ENCODE measurements around the gene AKR1C3. TPM values are rescaled to one million over a fixed set of nuclear protein-coding genes. Genes with fewer than 3 reads are reported as not detected.

Gene AKR1C3
- total RNA-seq, 1 donor from 2014 or later = 0.49 TPM

DNA sequence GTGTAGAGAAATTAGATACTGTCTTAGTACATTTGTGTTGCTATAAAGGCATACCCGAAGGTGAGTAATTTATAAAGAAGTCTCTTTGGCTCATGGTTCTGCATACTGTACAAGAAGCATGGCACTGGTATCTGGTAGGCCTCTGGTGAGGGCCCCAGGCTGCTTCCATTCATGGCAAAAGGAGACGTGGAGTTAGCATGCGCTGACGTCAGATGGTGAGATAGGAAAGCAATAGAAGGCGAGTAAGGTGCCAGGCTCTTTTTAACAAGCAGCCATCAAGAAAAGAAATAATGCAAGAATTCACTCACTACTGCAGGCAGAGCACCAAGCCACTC, 52.7 kb downstream of the AKR1C3 start:
- H3K4me3 Mint-ChIP-seq (ENCODE audit: unreplicated experiment) = no peak overlapping the region
- peaks cover 2% of the 10 kb centered on the region for H3K9me3 Mint-ChIP-seq (ENCODE audit: unreplicated experiment)
- DNase-seq = no peak
- no peaks in the 10 kb centered on the region for H3K4me1 Mint-ChIP-seq (ENCODE audit: low read depth, unreplicated experiment)
- peaks cover 5% of the 10 kb centered on the region for H3K36me3 Mint-ChIP-seq (ENCODE audit: unreplicated experiment)
- no peaks in the 10 kb centered on the region for H3K27me3 Mint-ChIP-seq (ENCODE audit: unreplicated experiment)
- no peak overlapping the region for H3K27ac Mint-ChIP-seq (ENCODE audit: unreplicated experiment)
- TF ChIP-seq, protein P1, sequence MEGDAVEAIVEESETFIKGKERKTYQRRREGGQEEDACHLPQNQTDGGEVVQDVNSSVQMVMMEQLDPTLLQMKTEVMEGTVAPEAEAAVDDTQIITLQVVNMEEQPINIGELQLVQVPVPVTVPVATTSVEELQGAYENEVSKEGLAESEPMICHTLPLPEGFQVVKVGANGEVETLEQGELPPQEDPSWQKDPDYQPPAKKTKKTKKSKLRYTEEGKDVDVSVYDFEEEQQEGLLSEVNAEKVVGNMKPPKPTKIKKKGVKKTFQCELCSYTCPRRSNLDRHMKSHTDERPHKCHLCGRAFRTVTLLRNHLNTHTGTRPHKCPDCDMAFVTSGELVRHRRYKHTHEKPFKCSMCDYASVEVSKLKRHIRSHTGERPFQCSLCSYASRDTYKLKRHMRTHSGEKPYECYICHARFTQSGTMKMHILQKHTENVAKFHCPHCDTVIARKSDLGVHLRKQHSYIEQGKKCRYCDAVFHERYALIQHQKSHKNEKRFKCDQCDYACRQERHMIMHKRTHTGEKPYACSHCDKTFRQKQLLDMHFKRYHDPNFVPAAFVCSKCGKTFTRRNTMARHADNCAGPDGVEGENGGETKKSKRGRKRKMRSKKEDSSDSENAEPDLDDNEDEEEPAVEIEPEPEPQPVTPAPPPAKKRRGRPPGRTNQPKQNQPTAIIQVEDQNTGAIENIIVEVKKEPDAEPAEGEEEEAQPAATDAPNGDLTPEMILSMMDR (IDR thresholded peaks at IDR 0.05; ENCODE audit: partially characterized antibody, unreplicated experiment) = no peak

DNA sequence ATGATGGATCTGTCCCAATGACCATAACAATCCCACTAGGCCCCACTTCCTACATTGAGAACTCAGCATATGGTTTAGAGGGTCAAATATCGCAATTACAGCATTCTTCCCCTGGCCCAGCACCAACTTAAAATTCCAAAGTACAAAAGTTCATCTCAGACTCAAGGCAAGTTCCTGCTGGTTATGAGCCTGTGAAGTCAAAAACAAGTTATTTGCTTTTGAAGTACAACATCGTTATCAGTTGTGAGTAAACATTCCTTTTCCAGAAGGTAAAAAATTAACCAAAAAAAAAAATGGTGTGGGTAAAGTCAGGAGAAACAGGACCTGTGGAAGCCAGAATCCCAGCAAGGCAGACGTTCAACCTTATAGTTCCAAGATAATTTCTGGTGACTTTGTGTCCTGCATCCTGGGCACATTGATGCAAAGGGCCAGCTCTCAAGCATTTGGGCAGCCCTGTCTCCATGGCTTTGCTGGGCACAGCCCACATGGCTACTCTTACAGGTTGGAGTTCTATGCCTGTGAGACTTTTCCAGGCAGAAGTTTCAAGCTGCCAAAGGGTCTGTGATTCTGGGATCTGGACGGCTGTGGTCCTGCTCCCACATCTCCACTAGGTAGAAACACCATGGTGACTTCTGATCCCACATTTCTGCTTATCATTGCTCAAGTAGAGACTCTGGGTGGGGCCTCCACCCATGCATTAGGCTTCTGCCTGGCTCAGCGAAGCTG, 53.2 kb downstream of the AKR1C3 start:
- DNase-seq = no peak
- Mint-ChIP-seq H3K27ac (ENCODE audit: unreplicated experiment) (no peak overlapping the region), H3K27me3 (ENCODE audit: unreplicated experiment) (no peaks in the 10 kb centered on the region), H3K4me3 (ENCODE audit: unreplicated experiment) (no peak overlapping the region), H3K9me3 (ENCODE audit: unreplicated experiment) (peaks cover 2% of the 10 kb centered on the region), H3K4me1 (ENCODE audit: low read depth, unreplicated experiment) (no peaks in the 10 kb centered on the region), H3K36me3 (ENCODE audit: unreplicated experiment) (peaks cover 5% of the 10 kb centered on the region)
- TF ChIP-seq, protein P1 (IDR thresholded peaks at IDR 0.05; ENCODE audit: partially characterized antibody, unreplicated experiment) = no peak

- Mint-ChIP-seq H3K4me1 (ENCODE audit: low read depth, unreplicated experiment) (no peaks in the 10 kb centered on the region), H3K27me3 (ENCODE audit: unreplicated experiment) (no peaks in the 10 kb centered on the region), H3K36me3 (ENCODE audit: unreplicated experiment) (peaks cover 5% of the 10 kb centered on the region), H3K9me3 (ENCODE audit: unreplicated experiment) (peaks cover 2% of the 10 kb centered on the region), H3K27ac (ENCODE audit: unreplicated experiment) (no peak overlapping the region), H3K4me3 (ENCODE audit: unreplicated experiment) (no peak overlapping the region)
- no peak for DNase-seq
- TF ChIP-seq, protein P1 (IDR thresholded peaks at IDR 0.05; ENCODE audit: partially characterized antibody, unreplicated experiment) = no peak
These were observed 53.9 kb downstream of the AKR1C3 start for GRCh38 chr10:5147981-5148677.

- Mint-ChIP-seq H3K4me3 (ENCODE audit: unreplicated experiment) (no peak overlapping the region), H3K4me1 (ENCODE audit: low read depth, unreplicated experiment) (no peaks in the 10 kb centered on the region), H3K27ac (ENCODE audit: unreplicated experiment) (no peak overlapping the region), H3K36me3 (ENCODE audit: unreplicated experiment) (peaks cover 9% of the 10 kb centered on the region), H3K9me3 (ENCODE audit: unreplicated experiment) (peaks cover 2% of the 10 kb centered on the region), H3K27me3 (ENCODE audit: unreplicated experiment) (peaks cover 2% of the 10 kb centered on the region)
- TF ChIP-seq, protein P1 (IDR thresholded peaks at IDR 0.05; ENCODE audit: partially characterized antibody, unreplicated experiment) = no peak
- DNase-seq = no peak
These were observed 54.4 kb downstream of the AKR1C3 start for GRCh38 chr10:5148678-5149032.

DNA sequence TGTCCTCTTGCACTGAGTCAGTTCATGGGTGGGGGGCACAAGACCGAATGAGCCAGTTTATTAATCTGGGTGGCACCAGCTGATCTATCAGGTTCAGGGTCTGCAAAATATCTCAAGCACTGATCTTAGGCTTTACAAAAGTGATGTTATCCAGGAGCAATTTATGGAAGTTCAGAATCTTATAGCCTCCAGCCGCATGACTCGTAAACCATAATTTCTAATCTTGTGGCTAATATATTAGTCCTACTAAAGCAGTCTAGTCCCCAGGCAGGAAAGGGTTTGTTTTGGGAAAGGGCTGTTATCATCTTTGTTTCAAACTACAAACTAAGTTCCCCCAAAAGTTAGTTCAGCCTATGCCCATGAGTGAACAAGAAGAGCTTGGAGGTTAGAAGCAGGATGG, 56.9 kb downstream of the AKR1C3 start:
- peaks cover 3% of the 10 kb centered on the region for H3K27me3 Mint-ChIP-seq (ENCODE audit: unreplicated experiment)
- peaks cover 10% of the 10 kb centered on the region for H3K36me3 Mint-ChIP-seq (ENCODE audit: unreplicated experiment)
- no peak overlapping the region for H3K4me3 Mint-ChIP-seq (ENCODE audit: unreplicated experiment)
- no peak overlapping the region for H3K27ac Mint-ChIP-seq (ENCODE audit: unreplicated experiment)
- no peak for DNase-seq
- TF ChIP-seq, protein P1 (IDR thresholded peaks at IDR 0.05; ENCODE audit: partially characterized antibody, unreplicated experiment) = no peak
- no peaks in the 10 kb centered on the region for H3K4me1 Mint-ChIP-seq (ENCODE audit: low read depth, unreplicated experiment)
- peaks cover 2% of the 10 kb centered on the region for H3K9me3 Mint-ChIP-seq (ENCODE audit: unreplicated experiment)

Data from glutamatergic neuron (in vitro differentiated cells).